HG03060 (cell line): ENCODE results near the gene HOXA9.

Experiments used
- ATAC-seq: cut with Tn5 transposase; IDR thresholded peaks from one replicate; pipeline ENCODE4 v1.9.1; 2021; ENCODE audit warnings: low read depth, moderate number of reproducible peaks; ENCODE audit not compliant: unreplicated experiment

HOXA9 gene

DNA sequence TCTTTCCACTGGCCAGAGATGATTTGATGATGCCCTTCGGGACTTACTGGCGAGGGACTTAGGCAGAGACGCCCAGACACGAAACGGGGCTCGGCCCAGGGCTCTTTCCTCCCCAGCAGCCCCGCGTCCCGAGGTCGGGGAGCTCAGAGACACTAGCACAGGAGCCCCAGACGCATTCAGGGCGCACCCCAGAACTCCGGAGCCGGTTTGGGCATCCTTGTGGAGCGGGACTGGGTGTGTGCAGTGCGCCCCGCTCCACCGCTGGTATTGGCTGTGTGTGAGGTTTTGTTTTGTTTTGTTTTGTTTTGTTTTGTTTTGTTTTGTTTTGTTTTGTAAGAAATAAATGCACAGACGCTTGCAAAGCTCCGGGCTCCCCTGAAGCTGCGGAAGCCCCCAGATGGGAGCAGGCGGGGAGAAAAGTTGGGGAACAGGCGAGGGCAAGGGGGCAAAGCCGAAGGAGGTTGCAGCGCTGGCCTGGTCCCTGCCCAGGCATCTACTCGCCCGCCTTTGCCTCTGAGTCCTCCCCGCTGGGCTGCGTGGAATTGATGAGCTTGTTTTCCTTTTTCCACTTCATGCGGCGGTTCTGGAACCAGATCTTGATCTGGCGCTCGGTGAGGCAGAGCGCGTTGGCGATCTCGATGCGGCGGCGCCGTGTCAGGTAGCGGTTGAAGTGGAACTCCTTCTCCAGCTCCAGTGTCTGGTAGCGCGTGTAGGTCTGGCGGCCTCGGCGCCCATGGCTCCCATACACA, 20.0 kb downstream of the HOXA9 start:
- no peak for ATAC-seq

DNA sequence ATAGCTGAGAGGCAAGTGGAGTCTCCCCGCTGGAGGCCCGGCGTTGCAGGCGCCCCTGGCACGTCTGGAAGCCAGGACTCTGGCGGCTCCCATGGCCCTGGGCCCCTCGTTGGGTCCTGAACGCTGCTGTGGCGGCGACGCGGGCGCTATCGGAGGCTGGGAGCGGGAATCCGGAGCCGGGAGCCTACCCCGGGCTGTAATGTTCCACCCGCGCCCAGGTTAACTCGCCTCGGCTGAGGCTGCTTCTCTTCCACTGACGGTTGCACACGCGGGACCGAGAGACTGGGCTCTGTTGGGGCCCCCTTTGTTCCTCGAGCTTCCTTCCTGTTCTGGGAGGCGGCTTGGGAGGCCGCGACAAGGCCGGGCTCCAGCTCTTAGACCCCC, 20.6 kb downstream of the HOXA9 start:
- no peak for ATAC-seq

DNA sequence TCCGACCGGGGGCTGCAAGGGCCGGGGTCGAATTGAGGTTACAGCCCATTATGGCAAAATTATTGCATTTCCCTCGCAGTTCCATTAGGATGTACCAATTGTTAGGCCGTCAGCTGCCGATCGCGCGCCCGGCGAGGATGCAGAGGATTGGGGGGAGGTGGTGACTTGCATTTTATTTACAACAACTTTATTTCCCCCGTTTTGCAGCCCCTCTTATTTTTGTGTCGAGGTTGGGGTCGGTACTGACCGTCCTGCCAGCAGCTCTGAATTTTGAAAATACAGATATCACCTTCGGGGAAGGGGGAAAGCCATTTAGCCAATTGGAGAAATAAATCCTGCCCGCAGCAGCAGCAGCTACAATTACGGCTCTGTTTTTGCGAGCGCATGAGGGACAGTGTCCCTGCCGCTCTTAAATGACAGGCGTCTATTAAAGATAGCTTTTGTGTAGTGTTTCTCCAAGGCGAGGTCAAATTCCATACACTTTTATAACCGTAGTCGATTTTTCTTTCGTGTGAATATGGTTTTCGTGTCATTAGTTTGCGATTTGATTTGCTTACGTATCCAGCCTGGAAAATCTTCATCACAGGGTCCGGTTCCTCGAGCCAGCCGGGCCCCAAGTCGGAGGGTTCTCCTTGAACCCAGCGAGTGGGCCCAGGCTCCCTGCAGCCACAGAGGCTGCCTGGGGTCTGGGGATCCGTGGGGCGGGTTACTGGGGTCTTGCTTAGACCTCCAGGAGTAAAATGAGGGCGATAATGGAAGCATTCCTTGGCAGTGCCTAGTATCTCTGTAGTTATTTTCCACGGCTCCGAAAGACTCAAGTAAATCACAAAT, 21.2 kb downstream of the HOXA9 start:
- no peak for ATAC-seq

DNA sequence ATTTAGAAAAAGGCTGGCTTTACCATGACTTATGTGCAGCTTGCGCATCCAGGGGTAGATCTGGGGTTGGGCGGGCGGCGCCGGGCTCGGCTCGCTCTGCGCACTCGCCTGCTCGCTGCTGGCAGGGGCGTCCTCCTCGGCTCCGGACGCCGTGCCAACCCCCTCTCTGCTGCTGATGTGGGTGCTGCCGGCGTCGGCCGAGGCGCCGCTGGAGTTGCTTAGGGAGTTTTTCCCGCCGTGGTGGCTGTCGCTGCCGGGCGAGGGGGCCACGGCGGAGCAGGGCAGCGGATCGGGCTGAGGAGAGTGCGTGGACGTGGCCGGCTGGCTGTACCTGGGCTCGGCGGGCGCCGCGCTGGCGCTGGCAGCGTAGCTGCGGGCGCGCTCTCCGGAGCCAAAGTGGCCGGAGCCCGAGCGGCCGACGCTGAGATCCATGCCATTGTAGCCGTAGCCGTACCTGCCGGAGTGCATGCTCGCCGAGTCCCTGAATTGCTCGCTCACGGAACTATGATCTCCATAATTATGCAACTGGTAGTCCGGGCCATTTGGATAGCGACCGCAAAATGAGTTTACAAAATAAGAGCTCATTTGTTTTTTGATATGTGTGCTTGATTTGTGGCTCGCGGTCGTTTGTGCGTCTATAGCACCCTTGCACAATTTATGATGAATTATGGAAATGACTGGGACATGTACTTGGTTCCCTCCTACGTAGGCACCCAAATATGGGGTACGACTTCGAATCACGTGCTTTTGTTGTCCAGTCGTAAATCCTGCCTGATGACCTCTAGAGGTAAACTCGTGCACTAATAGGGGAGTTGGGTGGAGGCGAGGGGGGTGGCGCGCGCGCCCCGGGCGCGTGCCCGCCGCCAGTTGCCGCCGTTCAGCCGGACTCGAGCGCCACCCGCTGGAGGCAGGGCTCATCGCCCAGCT, 22.1 kb downstream of the HOXA9 start, which contains the start of gene HOXA5:
TSS of gene HOXA5 (minus strand) at position 659 of the 927 bp plus-strand sequence. CDS start at position 585, 74 bp downstream.
- ATAC-seq, result no peak

DNA sequence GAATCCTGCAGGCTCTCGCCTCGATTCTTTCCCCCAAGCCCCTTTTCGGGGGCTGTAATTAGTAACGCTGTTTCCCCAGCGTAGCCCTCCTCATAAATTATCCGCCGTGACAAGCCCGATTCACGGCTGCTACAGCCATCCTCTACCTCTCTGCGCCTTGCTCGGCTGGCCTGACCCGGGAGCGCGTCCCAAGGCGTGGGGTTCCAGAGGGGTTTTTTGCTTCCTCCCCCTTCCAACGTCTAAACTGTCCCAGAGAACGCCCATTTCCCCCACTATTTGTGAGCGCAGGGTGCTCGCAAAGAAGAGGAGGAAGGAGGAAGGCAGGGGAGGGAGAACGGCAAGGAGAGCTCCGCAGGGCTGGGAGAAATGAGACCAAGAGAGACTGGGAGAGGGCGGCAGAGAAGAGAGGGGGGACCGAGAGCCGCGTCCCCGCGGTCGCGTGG, 22.7 kb downstream of the HOXA9 start:
- no peak for ATAC-seq

DNA sequence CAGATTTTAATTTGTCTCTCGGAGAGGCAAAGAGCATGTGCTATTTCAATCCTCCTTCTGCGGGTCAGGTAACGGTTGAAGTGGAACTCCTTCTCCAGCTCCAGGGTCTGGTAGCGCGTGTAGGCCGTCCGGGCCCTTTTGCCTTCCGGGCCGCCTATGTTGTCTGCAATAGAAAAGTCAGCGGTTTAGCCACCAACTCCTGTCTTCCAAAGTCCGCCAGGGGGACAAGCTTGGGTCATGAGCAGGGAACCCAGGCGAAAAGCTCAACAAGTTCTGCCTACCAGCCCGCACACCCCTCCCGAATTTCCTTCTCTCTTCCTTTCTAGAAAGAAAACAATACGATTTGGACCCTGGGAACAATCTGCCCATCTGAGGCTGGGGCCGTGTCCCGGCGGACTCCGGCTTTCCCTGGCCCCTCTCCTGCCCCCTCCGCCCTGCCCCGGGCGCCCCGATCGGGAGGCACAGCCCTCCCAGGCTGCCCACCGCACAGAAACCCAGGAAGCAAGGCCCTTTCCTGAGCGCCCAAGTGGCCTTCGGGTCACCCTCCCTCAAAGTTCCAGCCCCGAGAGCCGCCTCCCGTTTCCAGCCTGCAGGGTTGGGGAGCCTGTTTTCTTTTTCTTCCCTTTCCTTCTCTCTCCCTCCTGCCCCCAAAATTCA, 23.3 kb downstream of the HOXA9 start:
- ATAC-seq, result no peak

DNA sequence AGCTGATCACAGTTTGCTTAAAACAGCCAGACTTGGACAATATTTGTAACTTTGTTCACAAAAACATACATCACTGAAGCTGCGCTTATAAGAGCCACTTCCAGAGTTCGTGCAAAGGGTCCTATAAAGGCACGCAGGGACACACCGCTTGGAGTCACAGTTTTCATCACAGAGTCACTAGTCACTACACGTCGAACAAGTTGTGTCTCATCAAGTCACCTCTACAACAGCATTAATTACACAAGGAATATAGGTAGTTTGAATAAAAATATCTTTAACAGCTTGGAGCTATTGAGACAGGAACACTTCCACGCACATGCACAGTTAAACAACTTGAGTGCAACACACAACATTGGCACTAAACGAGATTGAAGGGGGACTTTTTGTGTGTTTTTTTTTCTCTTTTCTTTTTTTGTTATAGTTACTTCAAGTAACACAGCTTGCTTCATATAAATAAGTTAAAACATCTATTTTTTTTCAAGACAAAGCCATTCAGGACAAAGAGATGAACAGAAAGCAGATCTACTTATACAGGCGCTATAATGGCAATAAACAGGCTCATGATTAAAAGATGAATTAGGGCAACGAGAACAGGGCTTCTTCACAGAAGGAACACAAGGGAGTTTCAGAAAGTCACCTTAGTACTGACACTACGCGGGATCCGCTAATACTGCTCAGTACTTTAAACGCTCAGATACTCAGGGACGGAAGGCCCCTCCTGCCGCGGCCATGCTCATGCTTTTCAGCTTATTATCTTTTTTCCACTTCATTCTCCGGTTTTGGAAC, 24.0 kb downstream of the HOXA9 start:
- ATAC-seq, result no peak

DNA sequence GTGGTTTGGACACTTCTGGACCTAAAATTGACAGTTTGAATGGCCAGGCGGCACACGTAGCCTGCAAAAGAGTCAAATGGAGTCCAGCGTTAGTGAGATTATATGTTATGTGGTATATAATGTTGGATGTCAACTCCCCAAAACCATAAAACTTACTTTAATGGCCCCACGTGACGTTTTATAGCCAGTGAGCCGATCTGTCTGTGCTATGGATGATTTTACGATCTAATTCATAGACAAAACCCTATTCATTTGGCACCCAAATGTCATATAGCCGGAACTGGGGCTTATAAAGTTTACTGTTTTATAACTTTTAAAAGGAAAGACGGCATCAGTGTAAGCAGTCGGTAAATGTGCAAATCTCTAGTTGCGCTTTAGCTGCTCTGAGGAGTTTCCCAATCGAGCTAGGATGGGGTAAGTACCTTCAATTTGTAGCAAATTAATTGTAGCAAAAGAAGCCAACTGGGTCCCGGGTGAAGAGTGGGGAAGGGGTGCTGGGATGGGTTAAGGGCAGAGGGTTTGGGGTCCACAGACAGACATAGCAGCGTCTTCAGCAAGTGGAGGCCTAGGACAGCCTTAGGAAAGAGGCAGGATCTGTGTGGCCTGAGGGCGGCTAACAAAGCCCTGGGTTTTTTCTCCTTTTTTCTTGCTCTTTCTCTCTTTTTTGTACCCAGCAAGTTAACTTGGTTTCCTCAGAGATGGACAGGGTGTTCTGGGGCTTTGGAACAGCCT, 25.0 kb downstream of the HOXA9 start:
- no peak for ATAC-seq

DNA sequence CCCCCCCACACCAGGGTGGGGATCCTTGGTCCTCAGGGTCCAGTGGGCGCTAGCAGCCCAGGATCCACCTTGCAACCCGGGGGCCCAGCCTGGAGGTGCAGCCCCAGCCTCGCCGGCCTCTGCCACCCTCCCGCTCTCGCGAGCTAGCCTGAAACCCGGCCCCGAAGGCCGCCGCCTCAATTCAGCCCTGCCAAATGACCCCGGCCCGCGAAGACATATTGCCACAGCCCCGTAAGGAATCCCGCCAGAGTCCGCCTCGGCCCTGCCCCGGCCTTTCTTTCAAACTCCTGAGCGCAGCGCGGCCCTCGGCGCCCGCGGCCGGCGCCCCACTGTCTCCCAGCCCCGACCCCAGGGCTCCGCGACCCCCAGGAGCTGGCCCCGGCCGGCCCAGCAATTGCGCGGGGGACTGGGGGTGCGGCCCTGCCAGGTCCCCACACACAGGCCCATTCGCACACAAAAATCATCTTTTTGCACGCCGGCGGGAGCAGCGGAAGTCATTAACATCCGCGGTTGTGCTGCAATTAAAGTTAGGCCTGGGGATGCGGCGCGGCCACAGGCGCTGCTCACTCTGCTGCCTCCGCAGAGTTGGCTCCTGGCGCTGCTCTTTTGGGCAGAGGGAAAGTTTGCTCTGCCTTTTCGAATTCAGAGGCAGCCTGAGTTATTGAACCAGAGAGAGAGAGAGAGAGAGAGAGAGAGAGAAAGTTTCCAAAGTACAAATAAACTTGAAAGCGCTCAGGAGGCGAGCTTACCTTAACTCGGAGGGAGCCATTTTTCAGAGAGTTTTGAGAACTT, 25.8 kb downstream of the HOXA9 start:
- ATAC-seq, result no peak

DNA sequence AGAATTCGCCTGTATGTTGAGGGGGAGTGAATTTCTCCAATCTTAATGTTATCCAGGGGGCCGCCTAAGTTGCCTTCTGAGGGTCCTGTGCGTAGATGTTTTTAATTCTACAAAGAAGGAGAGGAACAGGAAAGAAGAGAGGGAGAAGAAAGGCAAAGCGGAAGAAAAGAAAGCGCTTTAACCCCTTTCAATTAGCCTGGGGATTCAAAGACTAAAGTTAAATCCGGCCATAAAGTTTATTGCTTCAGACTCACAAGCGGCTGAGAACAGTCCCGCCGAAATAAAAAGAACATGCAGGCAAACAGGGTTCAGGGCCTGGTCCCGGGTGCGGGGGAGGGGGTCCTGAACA, 26.4 kb downstream of the HOXA9 start:
- no peak for ATAC-seq

DNA sequence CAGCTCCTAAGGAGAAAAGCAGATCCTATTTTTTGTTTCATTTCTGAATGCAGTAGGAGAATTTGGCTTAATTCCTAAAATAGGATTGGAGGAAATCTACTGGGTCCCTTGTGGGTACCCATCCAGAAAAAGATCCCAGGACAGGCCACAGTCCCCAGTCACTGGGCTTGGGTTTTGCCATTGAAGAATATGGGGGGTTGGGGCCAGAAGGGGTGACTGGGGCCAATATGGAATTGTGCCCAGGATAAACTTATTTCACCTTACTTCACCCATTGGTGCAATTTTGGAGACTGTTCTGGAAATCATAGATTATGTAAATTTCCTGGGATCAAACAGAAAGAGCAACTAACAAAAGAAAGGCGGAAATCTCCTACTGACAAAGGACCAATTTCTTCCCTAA, 26.9 kb downstream of the HOXA9 start:
- ATAC-seq, result no peak

DNA sequence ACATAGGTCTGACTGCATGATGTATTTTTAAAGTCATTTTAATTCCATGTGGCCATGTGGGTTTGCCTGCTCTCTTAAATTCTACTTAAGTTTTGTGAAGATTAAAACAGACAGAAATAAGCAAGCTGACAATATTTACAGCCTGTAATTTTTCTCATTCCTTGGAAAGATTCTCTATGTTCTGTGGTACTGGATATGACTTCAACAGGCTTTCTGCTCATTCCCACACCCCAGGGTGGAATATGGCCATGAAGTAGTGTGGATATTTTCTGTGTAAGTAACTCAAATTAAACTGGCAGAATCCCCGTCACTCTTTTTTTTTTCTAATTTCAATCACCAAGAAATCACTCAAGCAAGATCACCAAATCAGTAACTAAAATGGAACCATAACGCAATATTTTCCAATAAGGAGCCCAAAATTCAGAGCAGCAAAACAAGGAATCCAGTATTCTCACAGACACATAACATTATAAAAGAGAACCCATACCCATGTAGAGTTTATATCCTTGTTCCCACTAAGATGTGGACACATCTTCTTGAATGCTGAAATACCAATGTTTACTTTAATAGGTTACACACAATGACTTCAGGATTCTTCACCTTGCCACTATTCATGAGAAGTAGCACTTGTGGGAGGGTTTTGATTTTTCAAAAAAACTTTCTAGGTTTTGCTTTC, 27.6 kb downstream of the HOXA9 start:
- no peak for ATAC-seq

DNA sequence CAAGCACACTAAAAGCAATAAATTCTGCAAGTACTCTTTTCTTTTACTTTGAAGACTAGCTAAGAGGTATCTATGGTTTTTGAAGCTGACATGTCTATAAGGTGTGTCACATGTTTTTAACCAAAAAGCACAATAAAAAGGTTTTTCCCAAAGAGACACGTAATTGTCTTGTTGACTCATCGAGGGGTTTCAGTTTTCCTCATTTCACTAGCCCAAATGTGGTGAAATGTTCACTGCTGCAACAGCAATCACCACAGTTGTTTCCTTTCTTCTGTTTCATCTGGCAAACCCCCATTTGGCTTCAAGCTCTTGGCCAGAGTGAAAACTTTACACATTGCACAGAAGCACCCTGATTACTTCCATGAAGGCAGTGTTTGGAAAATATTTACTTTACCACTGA, 30.9 kb downstream of the HOXA9 start:
- no peak for ATAC-seq

DNA sequence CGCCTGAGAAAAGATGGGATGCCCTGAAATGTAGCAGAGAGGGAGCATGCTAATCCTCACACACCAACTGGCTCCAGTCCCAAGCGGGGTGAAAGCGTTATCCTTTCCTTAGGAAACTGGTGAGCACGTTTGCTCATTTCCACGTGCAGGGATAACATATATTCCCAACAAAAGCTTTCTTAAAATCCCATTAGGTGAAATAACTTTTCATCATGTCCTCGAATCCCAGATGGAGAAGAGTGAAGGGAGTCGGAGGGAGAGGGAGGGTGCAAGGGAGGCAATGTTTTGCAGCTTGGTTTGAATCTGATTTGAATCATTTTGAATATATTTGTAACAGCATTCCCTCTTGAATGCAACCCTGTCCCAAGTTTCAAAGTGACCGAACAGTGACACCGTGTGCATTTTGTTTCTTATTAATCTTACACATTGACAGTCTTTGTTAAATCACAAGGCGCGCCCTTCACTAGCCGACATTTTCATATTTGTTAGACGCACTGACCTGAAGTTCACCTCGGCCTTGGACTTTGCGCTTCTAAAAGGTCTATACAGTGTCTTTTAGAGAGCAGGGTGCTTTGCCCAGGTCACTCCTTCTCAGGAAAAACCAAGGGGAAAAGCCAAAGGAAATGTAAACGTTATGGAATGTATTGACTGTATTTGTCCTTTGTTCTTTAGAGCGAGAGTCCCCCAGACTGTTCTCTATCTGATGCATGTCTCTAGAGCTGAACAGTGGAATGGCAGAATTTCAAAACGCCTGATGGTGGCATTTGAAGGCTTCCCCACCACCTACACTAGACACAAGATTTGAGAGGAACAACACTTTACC, 31.7 kb downstream of the HOXA9 start:
- no peak for ATAC-seq

DNA sequence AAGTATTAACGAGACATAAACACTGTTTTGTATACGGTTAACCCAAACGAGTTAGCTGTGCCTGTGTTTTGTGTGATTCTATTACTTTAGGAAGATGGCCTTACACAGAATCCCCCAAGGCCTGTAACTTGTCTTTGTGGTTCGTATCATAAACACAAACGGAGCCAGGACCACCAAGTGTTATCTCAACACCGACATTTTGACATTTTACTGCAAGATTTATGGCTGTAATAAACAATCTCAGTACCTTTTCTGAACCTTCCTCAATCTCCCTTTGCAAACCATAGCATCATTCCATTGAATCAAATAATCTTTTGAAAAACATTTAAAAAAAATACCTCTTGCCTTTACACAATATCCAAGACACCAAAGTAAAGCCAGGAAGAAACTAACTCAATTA, 32.4 kb downstream of the HOXA9 start:
- ATAC-seq, result no peak

DNA sequence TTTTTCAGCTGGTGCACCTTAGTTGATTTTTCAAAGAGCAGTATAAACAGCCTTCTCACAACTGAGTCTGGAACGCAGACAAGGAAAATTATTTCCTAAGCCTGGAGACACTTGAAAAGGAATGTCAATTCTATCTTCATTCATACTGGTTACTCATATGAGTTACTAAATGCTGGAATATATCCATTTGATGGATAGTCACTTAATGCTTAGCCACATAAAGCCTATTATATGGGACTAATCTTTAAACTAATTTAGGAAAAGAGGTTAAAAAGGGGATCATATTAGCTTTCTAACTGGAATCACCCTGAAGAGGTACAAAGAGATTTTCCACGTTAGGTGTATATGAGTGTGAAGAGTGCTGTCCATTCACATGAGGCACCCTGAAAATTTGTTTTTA, 33.1 kb downstream of the HOXA9 start:
- ATAC-seq, result no peak

DNA sequence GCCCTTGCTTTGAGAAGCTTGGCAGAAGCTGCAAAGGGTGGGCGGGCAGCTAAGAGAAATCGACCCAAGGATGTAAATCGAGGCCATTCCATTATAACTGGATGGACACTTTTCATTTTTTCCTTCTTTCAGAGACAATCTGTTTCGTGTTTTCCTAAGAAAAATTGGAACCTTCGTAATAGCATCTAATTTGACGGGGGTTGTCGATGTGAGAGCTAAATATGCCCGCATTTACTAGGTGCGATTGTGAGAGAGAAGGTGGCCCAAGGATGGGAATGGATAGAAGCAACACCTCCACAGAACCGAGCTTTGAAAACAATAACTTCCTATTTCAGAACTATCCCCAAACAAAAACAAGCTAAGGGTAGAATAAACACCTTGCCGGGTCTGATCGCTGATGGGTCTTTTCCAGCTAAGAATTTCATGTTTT, 33.9 kb downstream of the HOXA9 start:
- ATAC-seq, result no peak
